SHP77 treated with DMSO at 0.1 percent for 48 hours (cell line): ENCODE measurements around the gene ZNF560.

Experiments
- DNase-seq: peaks from one replicate; lab custom pipeline; 2025; lab: John Stamatoyannopoulos, UW

The ZNF560 gene

DNA sequence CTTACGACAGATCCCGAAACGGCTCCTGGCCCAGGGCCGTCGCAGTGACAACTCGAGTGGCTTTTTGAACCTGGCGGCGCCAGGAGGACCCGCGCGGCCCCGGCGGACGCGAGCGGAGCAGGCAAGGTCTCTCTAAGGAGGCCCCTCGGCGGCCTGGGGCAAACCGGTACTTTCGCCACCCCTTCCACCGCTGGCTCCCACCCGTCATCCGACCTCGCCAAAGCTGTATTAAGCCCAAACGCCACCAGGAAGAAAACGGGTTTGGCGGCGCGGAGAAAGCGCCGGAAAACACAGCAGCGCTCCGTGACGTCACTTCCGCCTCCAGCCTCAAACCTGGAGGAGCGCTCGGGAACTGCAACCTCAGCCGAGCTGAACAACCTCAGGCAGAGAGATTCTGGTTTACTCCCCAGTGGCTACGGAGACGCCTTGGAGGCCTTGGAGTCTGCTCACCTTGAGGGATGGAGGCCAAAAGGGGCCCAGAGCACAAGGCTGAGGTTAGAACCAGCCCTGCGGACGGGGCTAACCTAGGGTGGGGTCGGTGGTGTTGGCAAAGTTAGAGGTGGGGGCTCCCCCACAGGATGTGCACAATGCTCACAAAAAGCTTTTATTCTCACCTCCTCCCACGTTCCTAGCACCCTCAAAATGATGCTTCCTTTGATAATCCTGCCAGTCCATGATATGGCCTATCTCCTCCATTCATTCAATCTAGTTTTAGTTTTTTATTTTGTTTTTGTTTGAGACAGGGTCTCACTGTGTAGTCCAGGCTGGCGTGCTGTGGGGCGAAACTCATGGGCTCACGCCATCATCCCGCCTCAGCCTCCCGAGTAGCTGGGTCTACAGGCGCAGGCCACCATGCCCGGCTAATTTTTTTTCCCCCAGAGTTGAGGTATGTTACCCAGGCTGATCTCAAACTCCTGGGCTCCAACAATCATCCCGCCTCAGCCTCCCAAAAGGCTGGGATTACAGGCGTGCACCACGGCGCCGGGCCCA, 62.8 kb downstream of the ZNF560 start, which contains the start of gene ZNF266:
Gene ZNF266, minus strand, starts transcription at position 295 of the 990 bp plus-strand sequence. CDS start 15,484 bp downstream, outside the sequence.
- DNase-seq: peak; percentile 45

DNA sequence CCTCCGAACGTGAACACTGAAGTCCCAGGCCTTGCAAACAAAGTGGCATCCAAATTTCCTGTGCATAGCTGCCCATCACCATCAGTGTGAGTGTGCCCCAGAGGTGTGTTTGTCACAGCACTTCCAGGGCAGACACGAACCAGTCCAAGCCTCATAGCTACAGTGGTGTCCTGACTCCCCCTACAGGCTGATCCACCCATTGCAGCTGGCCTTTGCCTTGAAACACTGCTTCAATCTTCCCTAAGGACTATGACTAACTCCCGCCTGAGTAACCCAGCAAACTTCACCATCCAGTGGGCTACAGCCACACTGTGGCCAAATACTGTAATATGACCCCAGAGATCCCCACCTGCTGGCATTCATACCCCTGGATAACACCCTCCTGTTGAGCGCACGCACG, 66.9 kb downstream of the ZNF560 start:
- no peak for DNase-seq

GRCh38 chr19:9430444-9430843, 68.0 kb downstream of the ZNF560 start:
- no peak for DNase-seq

DNA sequence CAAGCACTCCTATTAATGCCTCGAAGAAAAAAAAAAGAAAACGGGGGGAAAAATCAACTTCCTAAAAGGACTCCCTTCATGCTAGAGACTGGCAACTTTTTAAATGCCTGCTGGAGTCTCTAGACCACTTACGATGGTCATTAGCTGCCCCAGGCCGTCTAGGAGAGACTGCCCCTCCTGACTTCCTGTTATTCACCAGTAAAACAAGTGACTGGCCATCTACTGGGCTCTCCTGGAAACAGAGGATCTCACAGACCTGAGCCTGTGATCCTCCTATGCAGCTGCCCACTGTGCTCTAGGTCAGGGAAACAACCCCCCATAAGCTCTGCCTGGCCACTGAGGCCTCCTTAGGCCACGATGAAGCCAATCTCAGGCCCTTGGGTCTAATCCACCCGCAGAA, 70.5 kb downstream of the ZNF560 start:
- no peak for DNase-seq
